GM18499 (cell line): ENCODE measurements around the gene RB1.
A peak's percentile ranks its signal among the peaks of the same experiment; 100 is the strongest.

Experiments
- ATAC-seq: cut with Tn5 transposase; IDR thresholded peaks from one replicate; pipeline ENCODE4 v1.9.1; 2021; ENCODE audit warnings: moderate number of reproducible peaks; ENCODE audit not compliant: insufficient read depth, unreplicated experiment

The RB1 gene

GRCh38 chr13:48303359-48304142 lies at the start of gene RB1:
TSS of gene RB1 (plus strand) at chr13:48303751. CDS start at chr13:48303913, 162 bp downstream.
- peak; percentile 34 for ATAC-seq

GRCh38 chr13:48253849-48254248 lies 49.7 kb upstream of the RB1 start:
- ATAC-seq, result no peak

GRCh38 chr13:48255090-48255489 lies 48.5 kb upstream of the RB1 start:
- no peak for ATAC-seq

- ATAC-seq, result no peak
Observed at GRCh38 chr13:48255954-48256353, 47.6 kb upstream of the RB1 start.

GRCh38 chr13:48258002-48258401 lies 45.5 kb upstream of the RB1 start:
- ATAC-seq, result no peak

- no peak for ATAC-seq
Observed at GRCh38 chr13:48258430-48258829, 45.1 kb upstream of the RB1 start.

- ATAC-seq, result no peak
Observed at GRCh38 chr13:48260970-48261369, 42.6 kb upstream of the RB1 start.

GRCh38 chr13:48263196-48263595 lies 40.4 kb upstream of the RB1 start:
- no peak for ATAC-seq

GRCh38 chr13:48264058-48264457 lies 39.5 kb upstream of the RB1 start:
- no peak for ATAC-seq

- no peak for ATAC-seq
Observed at GRCh38 chr13:48265217-48265815, 38.2 kb upstream of the RB1 start.

- ATAC-seq, result no peak
Observed at GRCh38 chr13:48266150-48266549, 37.4 kb upstream of the RB1 start.

- ATAC-seq, result no peak
Observed at GRCh38 chr13:48266701-48267639, 36.6 kb upstream of the RB1 start.

- no peak for ATAC-seq
Observed at GRCh38 chr13:48268019-48268418, 35.5 kb upstream of the RB1 start.

- ATAC-seq, result no peak
Observed at GRCh38 chr13:48273346-48273745, 30.2 kb upstream of the RB1 start.

- no peak for ATAC-seq
Observed at GRCh38 chr13:48275507-48275906, 28.0 kb upstream of the RB1 start.

GRCh38 chr13:48278806-48279205 lies 24.7 kb upstream of the RB1 start:
- no peak for ATAC-seq

GRCh38 chr13:48281556-48281955 lies 22.0 kb upstream of the RB1 start:
- ATAC-seq, result no peak

- no peak for ATAC-seq
Observed at GRCh38 chr13:48291730-48292129, 11.8 kb upstream of the RB1 start.

- no peak for ATAC-seq
Observed at GRCh38 chr13:48292650-48293049, 10.9 kb upstream of the RB1 start.

GRCh38 chr13:48294653-48295052 lies 8.9 kb upstream of the RB1 start:
- no peak for ATAC-seq

- ATAC-seq, result no peak
Observed at GRCh38 chr13:48295271-48295670, 8.3 kb upstream of the RB1 start.
